Neural progenitor cell (in vitro differentiated cells): ENCODE data around the gene BTBD9. TPM values are rescaled to one million over a fixed set of nuclear protein-coding genes. Genes with fewer than 3 reads are reported as not detected.
A peak's percentile ranks its signal among the peaks of the same experiment; 100 is the strongest.

Source experiments
- DNase-seq: peaks from one replicate; pipeline ENCODE4 v3.0.0-alpha.2; 2016; ENCODE audit warnings: low spot score
- H2AFZ ChIP-seq: fragments of 200-600 bp; sonication (generic); replicated peaks from 2 replicates; pipeline ENCODE4 v1.6.1; 2016; ENCODE audit warnings: antibody characterized with exemption
- H3F3A ChIP-seq: fragments of 200-600 bp; sonication (generic); 2 replicates; pipeline ENCODE4 v1.6.1; 2016; ENCODE audit warnings: antibody characterized with exemption, low read depth
- H3K27ac ChIP-seq: fragments of 200-600 bp; sonication (generic); 2 replicates; pipeline ENCODE4 v1.5.1; 2016; ENCODE audit warnings: mild to moderate bottlenecking
- H3K27me3 ChIP-seq: fragments of 200-600 bp; sonication (generic); 2 replicates; pipeline ENCODE4 v1.6.1; 2016; ENCODE audit warnings: mild to moderate bottlenecking, moderate library complexity
- H3K36me3 ChIP-seq: fragments of 200-600 bp; sonication (generic); 2 replicates; pipeline ENCODE4 v1.5.1; 2016
- H3K4me1 ChIP-seq: fragments of 200-600 bp; sonication (generic); 2 replicates; pipeline ENCODE4 v1.6.1; 2016; ENCODE audit warnings: mixed run types
- H3K4me2 ChIP-seq: fragments of 200-600 bp; sonication (generic); 2 replicates; pipeline ENCODE4 v1.6.1; 2016
- H3K4me3 ChIP-seq: fragments of 200-600 bp; sonication (generic); 2 replicates; pipeline ENCODE4 v1.5.1; 2016
- H3K79me2 ChIP-seq: fragments of 200-600 bp; sonication (generic); 2 replicates; pipeline ENCODE4 v1.6.1; 2016; ENCODE audit warnings: low read depth
- H3K9ac ChIP-seq: fragments of 200-600 bp; sonication (generic); 2 replicates; pipeline ENCODE4 v1.6.1; 2016
- H3K9me3 ChIP-seq: fragments of 200-600 bp; sonication (generic); 2 replicates; pipeline ENCODE4 v1.5.1; 2016; ENCODE audit warnings: low read depth
- H4K20me1 ChIP-seq: fragments of 200-600 bp; sonication (generic); 2 replicates; pipeline ENCODE4 v1.6.1; 2016; ENCODE audit warnings: low read depth
- H3K27ac Mint-ChIP-seq: 3 replicates; pipeline ENCODE4 v1.8.0; 2021; ENCODE audit warnings: mixed read lengths
- H3K27me3 Mint-ChIP-seq: 2 replicates; pipeline ENCODE4 v1.8.0; 2022; ENCODE audit warnings: low read depth, mild to moderate bottlenecking, inconsistent platforms, moderate library complexity, mixed read lengths; ENCODE audit not compliant: insufficient read depth
- H3K36me3 Mint-ChIP-seq: 3 replicates; pipeline ENCODE4 v1.8.0; 2021; ENCODE audit warnings: mixed read lengths
- H3K4me1 Mint-ChIP-seq: 3 replicates; pipeline ENCODE4 v1.8.0; 2021; ENCODE audit warnings: mixed read lengths
- H3K4me3 Mint-ChIP-seq: 3 replicates; pipeline ENCODE4 v1.8.0; 2021; ENCODE audit warnings: mild to moderate bottlenecking, moderate library complexity, mixed read lengths
- H3K9me3 Mint-ChIP-seq: 3 replicates; pipeline ENCODE4 v1.8.0; 2020; ENCODE audit warnings: mixed read lengths
- EZH2 ChIP-seq: fragments of 200-600 bp; sonication (generic); IDR thresholded peaks from 2 replicates; pipeline ENCODE4 v1.6.1; 2017; ENCODE audit warnings: antibody characterized with exemption, mild to moderate bottlenecking, moderate library complexity
- EZH2phosphoT487 ChIP-seq: fragments of 200-600 bp; sonication (generic); IDR thresholded peaks from 2 replicates; pipeline ENCODE4 v1.6.1; 2017; ENCODE audit warnings: antibody characterized with exemption
- total RNA-seq: library from RNA; depleted of rRNA; stranded (reverse); fragments of >200 nt; gene quantifications from 2 replicates; pipeline ENCODE4 v1.2.3, GENCODE V29; 2015; ENCODE audit warnings: low replicate concordance
- TF ChIP-seq, protein P1 (sequence below): fragments of 200-600 bp; sonication (generic); IDR thresholded peaks from 2 replicates; pipeline ENCODE4 v1.5.1; 2017; ENCODE audit warnings: antibody characterized with exemption, mild to moderate bottlenecking

Gene BTBD9
- total RNA-seq, 1 donor from 2014 or later = 16.9 TPM

DNA sequence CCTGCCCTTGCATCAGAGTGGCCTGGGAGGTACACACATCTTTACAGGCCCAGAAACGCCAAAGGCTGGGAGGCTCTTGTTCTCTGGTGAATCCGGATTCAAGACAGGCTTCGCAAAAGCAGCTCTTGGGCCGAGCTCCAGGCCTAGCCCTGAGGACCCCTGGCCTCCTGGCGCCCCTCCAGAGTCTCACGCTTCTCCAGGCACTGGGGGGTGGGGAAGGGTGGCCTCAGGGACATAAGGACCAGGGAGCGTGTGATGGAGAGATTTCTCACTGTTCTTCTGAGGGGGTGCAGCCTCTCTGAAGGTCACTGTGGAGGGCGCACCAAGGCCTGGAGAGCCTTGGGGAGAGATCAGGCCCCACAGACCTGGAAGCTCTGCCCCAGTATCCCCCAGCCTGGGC is 471.0 kb downstream of the BTBD9 start:
- H3K27me3 ChIP-seq = no peaks in the 10 kb centered on the region
- H3K79me2 ChIP-seq = no peaks in the 10 kb centered on the region
- peaks cover 8% of the 10 kb centered on the region for H4K20me1 ChIP-seq
- no peak overlapping the region for H3K27ac ChIP-seq
- no peak overlapping the region for H3K9ac ChIP-seq
- no peak overlapping the region for H3K27ac Mint-ChIP-seq
- H3F3A ChIP-seq = peaks cover 5% of the 10 kb centered on the region
- peaks cover 3% of the 10 kb centered on the region for H3K9me3 Mint-ChIP-seq
- no peaks in the 10 kb centered on the region for H3K36me3 ChIP-seq
- peaks cover 10% of the 10 kb centered on the region for H3K36me3 Mint-ChIP-seq
- H3K27me3 Mint-ChIP-seq = peaks cover 3% of the 10 kb centered on the region
- H3K4me3 ChIP-seq = no peak overlapping the region
- no peak overlapping the region for H2AFZ ChIP-seq
- DNase-seq = no peak
- no peaks in the 10 kb centered on the region for H3K9me3 ChIP-seq
- TF ChIP-seq, protein P1, sequence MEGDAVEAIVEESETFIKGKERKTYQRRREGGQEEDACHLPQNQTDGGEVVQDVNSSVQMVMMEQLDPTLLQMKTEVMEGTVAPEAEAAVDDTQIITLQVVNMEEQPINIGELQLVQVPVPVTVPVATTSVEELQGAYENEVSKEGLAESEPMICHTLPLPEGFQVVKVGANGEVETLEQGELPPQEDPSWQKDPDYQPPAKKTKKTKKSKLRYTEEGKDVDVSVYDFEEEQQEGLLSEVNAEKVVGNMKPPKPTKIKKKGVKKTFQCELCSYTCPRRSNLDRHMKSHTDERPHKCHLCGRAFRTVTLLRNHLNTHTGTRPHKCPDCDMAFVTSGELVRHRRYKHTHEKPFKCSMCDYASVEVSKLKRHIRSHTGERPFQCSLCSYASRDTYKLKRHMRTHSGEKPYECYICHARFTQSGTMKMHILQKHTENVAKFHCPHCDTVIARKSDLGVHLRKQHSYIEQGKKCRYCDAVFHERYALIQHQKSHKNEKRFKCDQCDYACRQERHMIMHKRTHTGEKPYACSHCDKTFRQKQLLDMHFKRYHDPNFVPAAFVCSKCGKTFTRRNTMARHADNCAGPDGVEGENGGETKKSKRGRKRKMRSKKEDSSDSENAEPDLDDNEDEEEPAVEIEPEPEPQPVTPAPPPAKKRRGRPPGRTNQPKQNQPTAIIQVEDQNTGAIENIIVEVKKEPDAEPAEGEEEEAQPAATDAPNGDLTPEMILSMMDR = no peak
- no peak for TF ChIP-seq EZH2
- peaks cover 36% of the 10 kb centered on the region for H3K4me1 Mint-ChIP-seq
- no peak overlapping the region for H3K4me2 ChIP-seq
- no peak overlapping the region for H3K4me3 Mint-ChIP-seq
- peaks cover 18% of the 10 kb centered on the region for H3K4me1 ChIP-seq

DNA sequence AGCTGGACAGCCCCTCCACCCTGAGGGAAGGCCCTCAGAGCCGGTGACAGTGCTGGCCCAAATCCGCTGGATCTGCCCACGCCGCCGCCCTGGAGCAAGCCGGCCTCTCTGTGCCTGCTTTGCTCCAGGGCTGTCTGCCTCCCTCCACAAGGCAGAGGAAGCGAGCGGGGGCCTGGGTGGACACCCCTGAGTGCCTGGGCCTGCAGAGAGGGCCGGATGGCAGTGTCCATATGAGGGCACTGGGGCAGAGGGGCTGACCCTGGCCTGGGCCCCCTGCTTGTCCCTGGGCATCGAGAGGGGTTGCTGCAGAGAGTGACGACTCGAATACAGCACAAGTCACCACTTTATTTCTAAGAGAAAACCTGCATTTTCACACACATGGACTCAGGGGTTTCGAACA is 471.6 kb downstream of the BTBD9 start:
- H4K20me1 ChIP-seq = peaks cover 8% of the 10 kb centered on the region
- DNase-seq = no peak
- H3F3A ChIP-seq = peaks cover 5% of the 10 kb centered on the region
- Mint-ChIP-seq H3K9me3 (peaks cover 3% of the 10 kb centered on the region), H3K4me3 (no peak overlapping the region), H3K27me3 (no peaks in the 10 kb centered on the region), H3K4me1 (peaks cover 31% of the 10 kb centered on the region), H3K36me3 (peaks cover 5% of the 10 kb centered on the region), H3K27ac (no peak overlapping the region)
- H3K27ac ChIP-seq = no peak overlapping the region
- H3K27me3 ChIP-seq = no peaks in the 10 kb centered on the region
- TF ChIP-seq, protein P1 = no peak
- TF ChIP-seq EZH2phosphoT487 (no peak), EZH2 (no peak)
- H2AFZ ChIP-seq = no peak overlapping the region
- H3K79me2 ChIP-seq = no peaks in the 10 kb centered on the region
- no peaks in the 10 kb centered on the region for H3K36me3 ChIP-seq
- no peaks in the 10 kb centered on the region for H3K9me3 ChIP-seq
- peaks cover 18% of the 10 kb centered on the region for H3K4me1 ChIP-seq
- H3K9ac ChIP-seq = no peak overlapping the region
- H3K4me2 ChIP-seq = no peak overlapping the region
- H3K4me3 ChIP-seq = no peak overlapping the region

DNA sequence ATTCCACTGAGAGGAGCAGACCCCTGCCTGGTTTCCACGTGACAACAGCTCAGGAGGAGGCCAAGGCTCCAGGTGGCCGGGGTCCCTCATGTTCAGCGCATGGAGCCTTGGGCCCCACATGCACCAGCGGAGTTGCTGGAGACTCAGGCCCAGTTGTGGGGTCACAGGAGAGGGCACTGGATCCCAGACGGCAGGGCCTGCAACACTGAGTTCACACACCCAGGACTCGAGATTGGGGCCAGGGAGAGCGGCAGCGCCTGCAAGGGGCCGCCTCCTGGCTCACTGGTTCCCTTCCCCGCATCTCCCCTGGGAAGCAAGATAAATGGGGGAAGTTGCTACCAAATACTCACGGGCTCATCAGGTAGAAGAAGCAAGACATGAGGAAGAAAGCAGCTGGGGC is 472.1 kb downstream of the BTBD9 start:
- no peaks in the 10 kb centered on the region for H3K9me3 ChIP-seq
- peaks cover 26% of the 10 kb centered on the region for H3K4me1 Mint-ChIP-seq

More for the DNA sequence above, 472.1 kb downstream of the BTBD9 start:
- Histone ChIP-seq H4K20me1 (peaks cover 8% of the 10 kb centered on the region), H3K79me2 (no peaks in the 10 kb centered on the region), H3K4me1 (peaks cover 18% of the 10 kb centered on the region), H3K4me2 (no peak overlapping the region), H3K27me3 (no peaks in the 10 kb centered on the region), H3K9ac (no peak overlapping the region), H3F3A (peaks cover 5% of the 10 kb centered on the region), H3K4me3 (no peak overlapping the region), H3K27ac (no peak overlapping the region), H3K36me3 (no peaks in the 10 kb centered on the region), H2AFZ (no peak overlapping the region)
- H3K27ac Mint-ChIP-seq = peak overlapping the region; percentile 86
- no peak for DNase-seq
- no peak overlapping the region for H3K4me3 Mint-ChIP-seq
- H3K36me3 Mint-ChIP-seq = peaks cover 5% of the 10 kb centered on the region
- H3K27me3 Mint-ChIP-seq = no peaks in the 10 kb centered on the region
- no peak for TF ChIP-seq EZH2phosphoT487
- TF ChIP-seq, protein P1 = no peak
- H3K9me3 Mint-ChIP-seq = peaks cover 3% of the 10 kb centered on the region
